ENCODE measurements around the gene SLC7A14.

The SLC7A14 gene

DNA sequence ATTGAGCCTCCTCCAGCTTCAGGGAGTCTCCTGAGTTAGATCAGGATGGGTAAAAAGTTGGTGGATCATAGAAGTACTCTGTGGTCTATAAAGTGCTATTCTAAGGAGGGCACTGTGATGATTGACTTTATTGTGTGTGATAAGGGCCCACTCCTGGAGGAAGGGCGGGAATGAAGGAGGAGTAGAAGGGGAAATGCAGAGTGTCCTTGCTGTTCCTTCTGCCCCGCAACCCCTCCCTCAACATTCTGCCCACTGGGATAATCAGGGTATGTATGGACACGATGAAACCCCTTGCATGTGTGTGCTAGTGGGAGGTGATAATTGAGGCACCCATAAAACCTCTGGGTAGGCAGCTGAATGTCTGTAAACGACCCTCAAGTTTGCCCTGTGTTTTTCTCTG is 101.0 kb downstream of the SLC7A14 start:
- Histone ChIP-seq H3K36me3 (replicated peaks; ENCODE audit: low read depth, low read length) (no peaks in the 10 kb centered on the region), H3K79me2 (ENCODE audit: low read length) (no peaks in the 10 kb centered on the region), H3K4me2 (ENCODE audit: low read length) (no peak overlapping the region), H3K4me3 (ENCODE audit: low read length) (no peak overlapping the region), H3K27ac (ENCODE audit: low read length) (no peak overlapping the region), H4K20me1 (ENCODE audit: insufficient read depth, low read length) (no peaks in the 10 kb centered on the region), H3K9me3 (ENCODE audit: insufficient read depth, low read length) (no peaks in the 10 kb centered on the region), H2AFZ (ENCODE audit: low read depth, low read length) (no peak overlapping the region), H3K27me3 (ENCODE audit: low read depth, low read length) (peaks cover 40% of the 10 kb centered on the region), H3K4me1 (ENCODE audit: low read length) (no peaks in the 10 kb centered on the region), H3K9ac (ENCODE audit: low read length) (no peak overlapping the region)
- TF ChIP-seq, protein P1, sequence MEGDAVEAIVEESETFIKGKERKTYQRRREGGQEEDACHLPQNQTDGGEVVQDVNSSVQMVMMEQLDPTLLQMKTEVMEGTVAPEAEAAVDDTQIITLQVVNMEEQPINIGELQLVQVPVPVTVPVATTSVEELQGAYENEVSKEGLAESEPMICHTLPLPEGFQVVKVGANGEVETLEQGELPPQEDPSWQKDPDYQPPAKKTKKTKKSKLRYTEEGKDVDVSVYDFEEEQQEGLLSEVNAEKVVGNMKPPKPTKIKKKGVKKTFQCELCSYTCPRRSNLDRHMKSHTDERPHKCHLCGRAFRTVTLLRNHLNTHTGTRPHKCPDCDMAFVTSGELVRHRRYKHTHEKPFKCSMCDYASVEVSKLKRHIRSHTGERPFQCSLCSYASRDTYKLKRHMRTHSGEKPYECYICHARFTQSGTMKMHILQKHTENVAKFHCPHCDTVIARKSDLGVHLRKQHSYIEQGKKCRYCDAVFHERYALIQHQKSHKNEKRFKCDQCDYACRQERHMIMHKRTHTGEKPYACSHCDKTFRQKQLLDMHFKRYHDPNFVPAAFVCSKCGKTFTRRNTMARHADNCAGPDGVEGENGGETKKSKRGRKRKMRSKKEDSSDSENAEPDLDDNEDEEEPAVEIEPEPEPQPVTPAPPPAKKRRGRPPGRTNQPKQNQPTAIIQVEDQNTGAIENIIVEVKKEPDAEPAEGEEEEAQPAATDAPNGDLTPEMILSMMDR (IDR thresholded peaks at IDR 0.05; ENCODE audit: low read depth, low read length): no peak
- no peak for TF ChIP-seq EZH2phosphoT487 (IDR thresholded peaks at IDR 0.05; ENCODE audit: low read depth)

GRCh38 chr3:170483485-170484262 is 102.2 kb downstream of the SLC7A14 start:
- H3K27ac ChIP-seq (ENCODE audit: low read length): no peak overlapping the region
- H3K4me2 ChIP-seq (ENCODE audit: low read length): no peak overlapping the region
- H3K9me3 ChIP-seq (ENCODE audit: insufficient read depth, low read length): no peaks in the 10 kb centered on the region
- no peak overlapping the region for H2AFZ ChIP-seq (ENCODE audit: low read depth, low read length)
- H3K79me2 ChIP-seq (ENCODE audit: low read length): no peaks in the 10 kb centered on the region
- H3K36me3 ChIP-seq (replicated peaks; ENCODE audit: low read depth, low read length): no peaks in the 10 kb centered on the region
- TF ChIP-seq, protein P1 (IDR thresholded peaks at IDR 0.05; ENCODE audit: low read depth, low read length): peak; percentile 16; the same call in 1 of the 2 replicates
- no peak for TF ChIP-seq EZH2phosphoT487 (IDR thresholded peaks at IDR 0.05; ENCODE audit: low read depth)
- no peak overlapping the region for H3K9ac ChIP-seq (ENCODE audit: low read length)
- H3K4me3 ChIP-seq (ENCODE audit: low read length): no peak overlapping the region
- no peaks in the 10 kb centered on the region for H3K4me1 ChIP-seq (ENCODE audit: low read length)
- peaks cover 46% of the 10 kb centered on the region for H3K27me3 ChIP-seq (ENCODE audit: low read depth, low read length)
- no peaks in the 10 kb centered on the region for H4K20me1 ChIP-seq (ENCODE audit: insufficient read depth, low read length)

DNA sequence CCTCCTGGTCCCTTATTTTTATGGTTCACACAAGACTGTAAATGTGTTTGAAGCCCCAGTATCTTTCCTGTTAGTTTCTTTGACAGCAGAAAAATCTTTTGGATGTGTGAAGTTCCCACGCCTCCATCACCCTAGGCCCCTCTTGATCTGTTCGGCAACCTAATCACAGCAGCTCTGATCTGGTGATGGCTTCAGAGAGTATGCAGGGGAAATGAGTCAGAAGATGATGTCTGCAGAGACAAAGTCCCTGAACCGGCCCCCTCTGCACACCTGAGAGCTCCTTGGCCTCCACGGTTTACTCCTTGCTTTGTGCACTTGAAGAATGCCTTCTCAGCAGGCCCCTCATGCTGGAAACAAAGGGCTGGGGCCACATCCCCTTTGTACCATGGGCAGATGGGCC is 103.7 kb downstream of the SLC7A14 start:
- Histone ChIP-seq H3K4me2 (ENCODE audit: low read length) (no peak overlapping the region), H3K79me2 (ENCODE audit: low read length) (no peaks in the 10 kb centered on the region), H3K27me3 (ENCODE audit: low read depth, low read length) (peaks cover 41% of the 10 kb centered on the region), H3K9me3 (ENCODE audit: insufficient read depth, low read length) (no peaks in the 10 kb centered on the region), H4K20me1 (ENCODE audit: insufficient read depth, low read length) (no peaks in the 10 kb centered on the region), H2AFZ (ENCODE audit: low read depth, low read length) (no peak overlapping the region), H3K36me3 (replicated peaks; ENCODE audit: low read depth, low read length) (no peaks in the 10 kb centered on the region), H3K4me1 (ENCODE audit: low read length) (no peaks in the 10 kb centered on the region), H3K9ac (ENCODE audit: low read length) (no peak overlapping the region), H3K4me3 (ENCODE audit: low read length) (no peak overlapping the region), H3K27ac (ENCODE audit: low read length) (no peak overlapping the region)
- TF ChIP-seq EZH2phosphoT487 (IDR thresholded peaks at IDR 0.05; ENCODE audit: low read depth): no peak
- TF ChIP-seq, protein P1 (IDR thresholded peaks at IDR 0.05; ENCODE audit: low read depth, low read length): no peak

GRCh38 chr3:170480111-170480510 is 105.8 kb downstream of the SLC7A14 start:
- Histone ChIP-seq H3K27ac (ENCODE audit: low read length) (no peak overlapping the region), H4K20me1 (ENCODE audit: insufficient read depth, low read length) (no peaks in the 10 kb centered on the region), H3K4me1 (ENCODE audit: low read length) (no peaks in the 10 kb centered on the region), H3K9ac (ENCODE audit: low read length) (no peak overlapping the region), H3K79me2 (ENCODE audit: low read length) (no peaks in the 10 kb centered on the region), H3K36me3 (replicated peaks; ENCODE audit: low read depth, low read length) (no peaks in the 10 kb centered on the region), H3K27me3 (ENCODE audit: low read depth, low read length) (peaks cover 42% of the 10 kb centered on the region), H3K9me3 (ENCODE audit: insufficient read depth, low read length) (no peaks in the 10 kb centered on the region), H3K4me2 (ENCODE audit: low read length) (no peak overlapping the region), H3K4me3 (ENCODE audit: low read length) (no peak overlapping the region), H2AFZ (ENCODE audit: low read depth, low read length) (no peak overlapping the region)
- no peak for TF ChIP-seq EZH2phosphoT487 (IDR thresholded peaks at IDR 0.05; ENCODE audit: low read depth)
- TF ChIP-seq, protein P1 (IDR thresholded peaks at IDR 0.05; ENCODE audit: low read depth, low read length): no peak

All from OCI-LY3 (cell line).